GM03348 (cell line): ENCODE measurements around the gene CD8B.
"Not testable (repeated sequence)": the region's sequence is repeated elsewhere in the genome, so short reads cannot be mapped to it uniquely, and the experiment has no call there.

Source experiments
- DNase-seq: peaks from one replicate; pipeline ENCODE4 v3.0.0; 2012; ENCODE audit warnings: low spot score

Gene CD8B

DNA sequence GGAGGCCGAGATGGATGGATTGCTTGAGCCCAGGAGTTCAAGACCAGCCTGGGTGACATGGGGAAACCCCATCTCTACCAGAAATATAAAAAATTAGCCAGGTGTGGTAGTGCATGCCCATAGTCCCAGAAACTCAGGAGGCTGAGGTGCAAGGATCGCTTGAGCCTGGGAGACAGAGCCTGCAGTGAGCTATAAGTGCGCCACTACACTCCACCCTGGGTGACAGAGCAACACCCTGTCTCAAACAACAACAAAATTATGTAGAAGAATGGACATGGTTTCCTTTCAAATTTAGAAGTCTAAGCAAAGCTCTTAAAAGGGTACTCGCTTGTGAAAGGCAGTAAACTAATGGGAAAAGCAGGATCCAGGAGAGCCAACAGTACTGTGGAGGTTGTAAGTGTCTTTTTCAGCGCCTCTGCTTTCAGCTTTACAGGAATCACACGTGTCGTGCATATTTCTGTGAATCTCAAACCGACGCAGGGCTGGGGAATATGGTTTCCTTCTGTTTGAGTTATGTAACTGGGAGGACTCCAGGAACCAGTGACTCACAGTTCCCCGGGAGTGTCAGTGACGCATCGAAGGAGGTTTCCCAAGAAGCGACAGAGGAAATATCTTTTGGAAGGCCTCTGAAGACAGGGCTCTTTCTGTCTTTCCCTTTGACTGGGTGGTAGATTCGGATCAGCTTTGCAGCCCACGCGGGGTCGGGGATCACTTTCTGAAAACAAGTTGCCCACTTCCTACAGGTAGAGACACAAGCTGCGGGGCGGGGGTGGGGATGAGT is 24.6 kb downstream of the CD8B start:
- DNase-seq = not testable (repeated sequence)

GRCh38 chr2:86835548-86835889 is 26.2 kb downstream of the CD8B start:
- not testable (repeated sequence) for DNase-seq

DNA sequence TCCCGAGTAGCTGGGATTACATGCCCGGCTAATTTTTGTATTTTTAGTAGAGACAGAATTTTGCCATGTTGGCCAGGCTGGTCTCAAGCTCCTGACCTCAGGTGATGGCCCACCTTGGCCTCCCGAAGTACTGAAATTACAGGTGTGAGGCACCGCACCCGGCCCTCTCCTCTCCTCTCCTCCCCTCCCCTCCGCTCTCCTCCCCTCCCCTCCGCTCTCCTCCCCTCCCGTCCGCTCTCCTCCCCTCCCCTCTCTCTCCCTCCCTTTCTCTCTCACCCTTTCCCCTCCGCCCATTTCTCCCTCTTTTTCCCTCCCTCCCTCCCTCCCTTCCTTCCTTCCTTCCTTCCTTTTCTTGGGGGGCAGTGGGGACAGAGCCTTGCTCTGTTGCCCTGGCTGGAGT is 28.4 kb downstream of the CD8B start:
- no peak for DNase-seq

GRCh38 chr2:86832334-86833096 is 29.2 kb downstream of the CD8B start:
- no peak for DNase-seq

- DNase-seq = no peak
Observed at GRCh38 chr2:86831537-86831936, 30.1 kb downstream of the CD8B start.

DNA sequence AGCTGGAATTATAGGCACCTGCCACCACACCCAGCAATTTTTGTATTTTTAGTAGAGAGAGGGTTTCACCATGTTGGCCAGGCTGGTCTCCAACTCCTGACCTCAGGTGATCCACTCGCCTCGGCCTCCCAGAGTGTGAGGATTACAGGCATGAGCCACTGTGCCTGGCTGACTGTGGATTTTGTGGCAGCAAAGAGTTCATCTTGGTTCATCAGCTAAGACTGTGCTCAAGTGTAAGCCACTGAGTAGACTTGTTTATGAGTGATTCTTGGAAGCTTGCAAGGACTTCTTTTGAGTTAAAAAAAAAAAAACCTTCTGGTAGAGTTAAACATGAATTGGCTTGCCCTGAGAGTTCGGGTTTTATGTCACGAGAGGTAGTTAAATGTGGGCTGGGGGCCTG is 34.7 kb downstream of the CD8B start:
- no peak for DNase-seq

GRCh38 chr2:86825693-86826381 is 35.8 kb downstream of the CD8B start:
- no peak for DNase-seq

DNA sequence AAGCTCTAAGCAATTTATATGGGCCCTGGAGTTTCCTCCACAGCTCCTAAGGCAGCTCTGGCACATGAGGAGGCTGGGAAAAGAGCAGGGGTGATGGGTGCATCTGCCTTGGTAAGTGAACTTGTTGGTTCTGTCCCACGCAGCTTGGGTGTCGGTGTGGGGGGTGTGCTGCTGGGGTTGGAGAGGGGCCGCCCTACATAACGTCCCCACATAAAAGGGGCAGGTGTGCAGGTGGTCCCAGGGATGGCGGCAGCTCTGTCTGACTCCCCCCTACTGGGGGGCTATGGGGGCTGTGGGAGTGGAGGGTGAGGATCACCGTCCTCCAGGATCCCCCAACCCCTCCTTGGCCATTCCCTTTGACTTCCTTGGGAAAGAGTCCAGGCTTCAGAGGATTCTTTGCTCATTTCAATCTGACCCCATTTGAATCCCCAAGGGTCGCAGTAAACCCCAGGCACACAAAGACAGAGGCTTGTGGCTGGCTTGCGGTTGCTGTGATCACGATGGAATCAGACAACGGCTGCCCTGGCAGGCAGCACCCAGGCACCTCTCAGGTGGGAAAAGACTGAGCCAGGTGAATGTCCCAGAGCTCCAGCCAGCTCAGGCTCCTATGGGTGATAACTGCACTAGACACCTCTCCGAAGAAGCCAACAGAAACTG is 36.5 kb downstream of the CD8B start:
- DNase-seq = no peak

DNA sequence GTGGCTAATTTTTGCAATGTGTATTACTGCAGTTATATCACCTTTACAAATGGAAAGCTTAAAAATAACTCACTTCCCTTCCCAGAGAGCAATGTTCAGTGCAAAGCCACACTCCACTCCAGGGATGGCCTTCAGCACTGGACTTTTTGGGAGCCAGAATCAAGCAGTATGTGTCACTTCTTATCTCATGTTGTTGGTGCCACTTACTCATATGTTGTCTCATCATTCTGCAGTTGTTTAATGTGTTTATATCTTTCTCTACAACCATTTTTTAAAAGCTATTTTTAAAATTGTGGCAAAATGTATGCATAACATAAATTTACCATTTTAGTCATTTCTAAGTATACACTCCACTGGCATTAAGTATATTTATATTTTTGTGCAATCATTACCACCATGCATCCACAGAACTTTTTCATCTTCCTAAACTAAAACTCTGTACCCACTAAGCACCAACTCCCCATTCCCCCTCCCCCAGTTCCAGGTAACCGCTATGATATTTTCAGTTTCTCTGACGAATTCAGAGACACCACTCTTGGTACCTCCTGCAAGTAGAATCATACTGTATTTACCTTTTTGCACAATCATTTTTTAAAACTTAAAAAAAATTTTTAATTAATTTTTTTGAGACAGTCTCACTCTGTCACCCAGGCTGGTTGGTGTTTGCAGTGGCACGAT is 38.9 kb downstream of the CD8B start:
- no peak for DNase-seq

GRCh38 chr2:86821842-86822241 is 39.8 kb downstream of the CD8B start:
- no peak for DNase-seq

DNA sequence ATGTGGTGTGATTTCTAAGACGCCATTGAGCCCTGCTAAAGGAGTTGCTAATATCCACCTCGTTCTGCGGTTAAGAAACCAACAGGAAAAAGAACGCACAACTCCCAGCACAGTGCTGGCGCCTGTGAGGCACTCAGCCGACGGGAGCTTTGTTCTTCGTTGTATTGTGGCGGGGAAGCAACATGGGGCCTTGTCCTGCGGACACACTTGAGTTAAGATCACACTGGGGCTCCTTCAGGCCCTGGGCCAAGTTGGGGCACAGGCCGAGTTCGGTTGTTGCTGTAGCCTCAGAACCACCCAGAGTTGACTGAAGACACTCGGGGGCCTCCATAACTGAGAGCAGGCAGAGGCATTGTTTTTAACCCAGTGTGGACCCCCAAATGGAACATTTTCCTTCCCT is 40.4 kb downstream of the CD8B start:
- no peak for DNase-seq

DNA sequence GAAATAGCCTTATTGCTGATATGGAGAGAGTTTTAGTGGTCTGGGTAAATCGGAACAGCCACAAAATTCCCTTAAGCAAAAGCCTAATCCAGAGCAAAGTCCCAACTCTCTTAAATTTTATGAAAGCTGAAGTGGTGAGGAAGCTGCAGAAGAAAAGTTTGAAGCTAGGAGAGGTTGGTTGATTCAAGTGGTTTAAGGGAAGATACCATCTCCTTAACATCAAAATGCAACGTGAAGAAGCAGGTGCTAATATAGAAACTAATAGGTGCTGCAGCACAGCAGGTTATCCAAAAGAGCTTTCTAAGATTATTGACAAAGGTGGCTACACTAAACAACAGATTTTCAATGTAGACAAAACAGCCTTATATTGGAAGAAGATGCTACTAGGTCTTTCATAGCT is 42.7 kb downstream of the CD8B start:
- DNase-seq = no peak

GRCh38 chr2:86818114-86818801 is 43.4 kb downstream of the CD8B start:
- no peak for DNase-seq

- no peak for DNase-seq
Observed at GRCh38 chr2:86815611-86816010, 46.1 kb downstream of the CD8B start.

DNA sequence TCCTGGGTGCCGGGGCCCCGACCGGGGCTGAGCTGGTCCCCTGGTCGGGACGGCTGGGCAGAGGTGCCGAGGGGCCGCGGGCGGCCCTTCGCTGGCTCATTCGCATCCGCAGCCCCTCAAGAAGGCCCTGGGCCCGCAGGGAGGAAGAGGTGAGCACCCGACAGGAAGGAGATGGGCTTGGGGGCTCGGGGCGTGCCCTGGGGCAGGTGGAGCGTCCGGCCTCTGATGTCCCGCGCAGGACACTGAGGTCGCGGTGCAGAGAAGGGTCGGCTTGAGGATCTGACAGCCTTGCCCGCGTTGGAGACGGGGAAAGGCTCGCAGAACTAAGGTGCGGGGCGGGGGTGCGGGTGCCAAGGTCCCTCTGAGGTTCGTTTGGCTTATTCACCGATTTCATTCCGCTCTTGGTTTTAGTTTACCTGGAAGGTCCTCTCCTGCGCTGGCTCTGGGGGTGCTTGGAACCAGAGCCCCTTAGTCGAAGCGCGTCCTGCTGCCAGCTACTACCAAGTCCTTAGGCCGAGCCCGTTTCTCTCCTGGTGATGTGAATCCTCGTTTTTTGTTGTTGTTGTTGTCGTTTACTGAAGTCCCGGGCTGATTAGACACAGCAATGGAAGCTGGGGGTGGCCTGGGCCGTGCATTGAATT is 52.1 kb downstream of the CD8B start:
- DNase-seq = no peak

- peak; percentile 94 for DNase-seq
Observed at GRCh38 chr2:86808315-86809161, 53.1 kb downstream of the CD8B start.

DNA sequence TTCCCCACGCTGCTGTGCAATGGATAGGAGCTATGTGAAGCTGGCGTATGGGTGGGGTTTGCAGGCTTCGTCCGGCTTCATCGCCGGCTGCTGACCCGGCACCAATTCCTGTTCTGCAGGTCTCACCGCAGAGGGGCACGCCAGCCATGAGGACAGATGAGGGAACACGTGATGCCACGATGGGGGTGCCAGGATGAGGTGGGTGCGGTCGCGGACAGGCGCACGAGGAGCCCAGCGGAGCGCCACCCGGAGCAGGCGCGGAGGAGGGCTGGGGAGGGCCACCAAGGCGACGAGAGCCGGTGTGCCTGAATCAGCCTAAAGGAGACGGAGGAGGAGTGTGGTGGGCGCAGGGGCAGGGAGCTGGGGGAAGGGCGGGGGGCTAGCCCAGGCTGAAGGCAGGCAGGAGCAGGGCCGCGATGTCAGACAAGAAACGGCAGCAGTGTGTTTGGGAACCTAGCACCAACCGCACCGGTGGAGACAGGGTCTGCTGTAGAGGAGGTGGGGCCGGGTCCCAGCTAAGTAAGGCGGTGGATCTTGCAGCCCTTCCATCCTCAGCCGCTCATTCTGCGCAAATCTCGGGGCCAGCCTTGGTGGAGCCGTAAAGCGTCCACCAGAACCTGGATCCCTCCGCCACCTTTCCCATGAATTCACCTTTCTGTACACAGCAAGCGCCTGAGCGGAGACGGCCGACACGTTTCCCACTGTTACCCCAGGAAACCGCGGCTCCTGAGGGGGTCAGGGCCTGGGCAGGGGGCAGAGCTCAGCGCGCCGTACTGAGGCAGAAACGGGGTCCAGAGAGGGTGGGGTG is 54.0 kb downstream of the CD8B start:
- peak; percentile 40 for DNase-seq

GRCh38 chr2:86807133-86807467 is 54.6 kb downstream of the CD8B start:
- no peak for DNase-seq
